ENCODE data around the gene NDUFAB1.

DNA sequence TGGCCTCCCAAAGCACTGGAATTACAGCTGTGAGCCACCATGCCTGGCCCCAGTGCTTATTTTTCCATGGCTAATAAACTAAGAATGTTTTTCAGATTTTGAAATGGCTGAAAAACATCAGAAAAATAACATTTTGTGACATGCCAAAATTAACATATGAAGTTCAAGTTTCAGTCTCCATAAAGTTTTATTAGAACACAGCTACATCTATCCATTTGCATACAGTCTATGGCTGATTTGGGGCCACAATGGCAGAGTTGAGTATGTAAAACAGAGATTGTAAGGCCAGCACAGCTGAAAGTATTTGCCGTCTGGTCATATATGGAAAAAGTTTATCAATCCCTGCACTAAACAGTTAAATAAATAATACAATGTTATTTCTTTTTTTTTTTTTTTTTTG is 13.8 kb upstream of the NDUFAB1 start:
- TF ChIP-seq POLR2A (IDR thresholded peaks at IDR 0.05) (no peak), CTCF (IDR thresholded peaks at IDR 0.05 in 4 of 5, conservative IDR thresholded peaks at IDR 0.05 in 1 of 5) (no peak)

All from gastrocnemius medialis (tissue), 4 donors.